ENCODE measurements around the gene TPI1.

- no peak for TF ChIP-seq CTCF (conservative IDR thresholded peaks at IDR 0.05; ENCODE audit: low read depth, low read length)
- TF ChIP-seq EZH2phosphoT487 (IDR thresholded peaks at IDR 0.05; ENCODE audit: borderline replicate concordance, low read length) = no peak
- no peak for TF ChIP-seq EZH2 (IDR thresholded peaks at IDR 0.05; ENCODE audit: low read length, unreplicated experiment)
These were observed 25.3 kb upstream of the TPI1 start for GRCh38 chr12:6842075-6842474.
